HG03520 (cell line): ENCODE results near the gene USP47.

Experiments used
- ATAC-seq: cut with Tn5 transposase; IDR thresholded peaks from one replicate; pipeline ENCODE4 v1.9.1; 2021; ENCODE audit warnings: mild to moderate bottlenecking, moderate library complexity; ENCODE audit not compliant: unreplicated experiment

USP47 gene

GRCh38 chr11:11996321-11997048 is 154.7 kb downstream of the USP47 start:
- ATAC-seq = no peak

GRCh38 chr11:11997049-11997322 is 155.2 kb downstream of the USP47 start:
- ATAC-seq = no peak

- ATAC-seq = no peak
These were observed 156.5 kb downstream of the USP47 start for GRCh38 chr11:11998091-11998781.

GRCh38 chr11:12001186-12001585 is 159.4 kb downstream of the USP47 start:
- no peak for ATAC-seq

- no peak for ATAC-seq
These were observed 161.6 kb downstream of the USP47 start for GRCh38 chr11:12003336-12003735.

GRCh38 chr11:12003815-12004214 is 162.0 kb downstream of the USP47 start:
- no peak for ATAC-seq

- no peak for ATAC-seq
These were observed 163.3 kb downstream of the USP47 start for GRCh38 chr11:12005061-12005460.

- no peak for ATAC-seq
These were observed 163.7 kb downstream of the USP47 start for GRCh38 chr11:12005476-12005875.

GRCh38 chr11:12006552-12007229 is 164.9 kb downstream of the USP47 start:
- ATAC-seq = no peak

- ATAC-seq = no peak
These were observed 165.4 kb downstream of the USP47 start for GRCh38 chr11:12007230-12007593.

GRCh38 chr11:12007769-12008737 is 166.3 kb downstream of the USP47 start, which contains the start of gene DKK3:
TSS of gene DKK3 (minus strand) at chr11:12008626. CDS start at chr11:12008582, 44 bp downstream.
- ATAC-seq = no peak
